T-helper 1 cell treated with Interleukin-12 subunit alpha and Interleukin-12 subunit beta and Interleukin-4 antibody, amounts not matched to agents 30 μg/mL and 1 μg/mL, for 36 hours (primary cell): Measurements from ENCODE around the gene CDC5L.

Source experiments
- H3K27ac Mint-ChIP-seq: one replicate; pipeline ENCODE4 v1.8.0; 2021; ENCODE audit warnings: mild to moderate bottlenecking, mixed read lengths
- H3K27me3 Mint-ChIP-seq: one replicate; pipeline ENCODE4 v1.8.0; 2021; ENCODE audit warnings: low read depth, mixed read lengths
- H3K36me3 Mint-ChIP-seq: one replicate; pipeline ENCODE4 v1.8.0; 2021; ENCODE audit warnings: low read depth, mixed read lengths
- H3K4me1 Mint-ChIP-seq: one replicate; pipeline ENCODE4 v1.8.0; 2021; ENCODE audit warnings: low read depth, mixed read lengths
- H3K4me3 Mint-ChIP-seq: one replicate; pipeline ENCODE4 v1.8.0; 2021; ENCODE audit warnings: mild to moderate bottlenecking, moderate library complexity, mixed read lengths
- H3K9me3 Mint-ChIP-seq: one replicate; pipeline ENCODE4 v1.8.0; 2021; ENCODE audit warnings: mixed read lengths

Gene CDC5L

DNA sequence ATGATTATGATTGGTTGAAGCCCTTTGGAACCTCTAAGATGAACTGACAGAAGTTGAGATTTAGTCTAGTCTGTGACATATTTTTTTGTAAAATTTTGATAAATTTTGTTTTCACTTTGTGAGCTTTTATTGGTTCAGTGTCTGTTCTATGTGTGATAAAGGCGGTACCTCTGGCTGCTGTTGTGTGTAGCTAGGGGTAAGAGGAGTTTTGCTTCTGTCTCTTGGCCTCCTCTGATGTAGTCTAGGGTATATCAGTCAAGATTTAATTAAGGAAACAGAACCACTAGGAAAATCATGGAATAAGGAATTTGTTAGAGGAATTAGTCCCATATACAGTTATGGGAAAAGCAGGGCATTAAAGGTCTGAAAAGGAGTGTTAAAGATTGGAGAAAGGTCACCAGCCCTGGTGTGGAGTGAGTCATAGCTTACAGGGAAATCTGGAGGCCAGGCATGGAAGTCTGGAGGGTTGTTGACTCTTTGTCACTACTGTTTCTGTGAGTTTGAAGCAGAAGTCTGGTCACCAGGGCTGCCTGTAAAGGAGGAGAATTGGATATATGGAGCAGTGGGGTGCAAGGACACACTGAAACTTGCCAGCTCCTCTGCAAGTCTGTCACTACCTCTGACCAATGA lies 28.5 kb downstream of the CDC5L start:
- peaks cover 52% of the 10 kb centered on the region for H3K36me3 Mint-ChIP-seq
- H3K27me3 Mint-ChIP-seq: no peaks in the 10 kb centered on the region
- H3K27ac Mint-ChIP-seq: no peak overlapping the region
- H3K4me3 Mint-ChIP-seq: no peak overlapping the region
- peaks cover 21% of the 10 kb centered on the region for H3K4me1 Mint-ChIP-seq
- H3K9me3 Mint-ChIP-seq: no peaks in the 10 kb centered on the region

DNA sequence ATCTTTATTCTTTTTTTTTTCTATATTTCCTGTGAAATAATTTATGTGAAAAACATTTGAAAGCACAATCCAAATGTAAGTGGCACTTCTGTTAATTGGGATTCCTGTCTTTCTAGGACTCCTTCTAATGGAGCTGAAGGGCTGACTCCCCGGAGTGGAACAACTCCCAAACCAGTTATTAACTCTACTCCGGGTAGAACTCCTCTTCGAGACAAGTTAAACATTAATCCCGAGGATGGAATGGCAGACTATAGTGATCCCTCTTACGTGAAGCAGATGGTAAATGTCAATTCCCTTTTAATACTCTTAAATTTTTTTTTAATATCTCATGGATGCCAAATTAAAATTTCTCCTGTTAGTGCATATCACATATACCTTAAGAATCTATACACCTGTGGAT lies 35.0 kb downstream of the CDC5L start:
- H3K4me1 Mint-ChIP-seq: peaks cover 2% of the 10 kb centered on the region
- peaks cover 45% of the 10 kb centered on the region for H3K36me3 Mint-ChIP-seq

DNA sequence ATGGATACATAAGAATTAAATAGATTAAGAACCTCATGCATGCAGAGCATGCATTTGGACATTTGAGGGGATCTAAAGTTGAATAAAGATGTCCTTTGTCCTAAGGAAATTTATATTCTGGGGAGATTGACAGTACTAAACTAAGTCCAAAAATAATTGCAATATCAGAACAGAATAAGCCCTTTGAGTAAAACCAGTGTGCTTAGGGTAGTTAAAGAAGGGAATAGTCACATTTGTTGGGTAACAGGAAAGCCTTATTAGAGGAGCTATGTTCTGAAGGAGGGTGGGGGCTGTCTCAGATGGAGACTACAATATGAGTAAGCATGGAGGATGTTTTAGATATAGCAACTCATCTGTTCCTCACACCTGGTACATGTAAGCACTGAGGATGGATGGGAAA lies 35.8 kb downstream of the CDC5L start:
- Mint-ChIP-seq H3K4me3 (no peak overlapping the region), H3K36me3 (peaks cover 44% of the 10 kb centered on the region), H3K9me3 (no peaks in the 10 kb centered on the region), H3K4me1 (peaks cover 2% of the 10 kb centered on the region), H3K27ac (no peak overlapping the region), H3K27me3 (no peaks in the 10 kb centered on the region)

More for the DNA sequence above, 35.0 kb downstream of the CDC5L start:
- Mint-ChIP-seq H3K27me3 (no peaks in the 10 kb centered on the region), H3K9me3 (no peaks in the 10 kb centered on the region), H3K4me3 (no peak overlapping the region), H3K27ac (no peak overlapping the region)

DNA sequence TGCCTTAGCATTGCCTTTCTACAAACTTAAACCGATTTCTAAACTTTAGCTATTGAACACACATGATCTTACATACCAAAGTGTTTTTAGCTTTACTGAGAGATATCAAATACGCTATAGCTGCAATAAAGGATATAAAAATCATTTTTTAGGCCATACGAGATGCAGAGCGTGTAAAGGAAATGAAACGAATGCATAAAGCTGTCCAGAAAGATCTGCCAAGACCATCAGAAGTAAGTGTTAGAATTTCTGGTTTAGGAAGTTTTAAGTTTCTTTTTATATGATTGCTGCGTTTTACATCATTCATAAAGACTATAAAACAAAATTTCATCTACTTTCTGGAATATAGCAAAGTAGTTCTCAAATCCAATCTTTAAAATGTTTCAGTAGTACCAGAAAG lies 38.4 kb downstream of the CDC5L start:
- Mint-ChIP-seq H3K36me3 (peaks cover 38% of the 10 kb centered on the region), H3K27me3 (no peaks in the 10 kb centered on the region), H3K27ac (no peak overlapping the region), H3K9me3 (no peaks in the 10 kb centered on the region), H3K4me3 (no peak overlapping the region), H3K4me1 (no peaks in the 10 kb centered on the region)

DNA sequence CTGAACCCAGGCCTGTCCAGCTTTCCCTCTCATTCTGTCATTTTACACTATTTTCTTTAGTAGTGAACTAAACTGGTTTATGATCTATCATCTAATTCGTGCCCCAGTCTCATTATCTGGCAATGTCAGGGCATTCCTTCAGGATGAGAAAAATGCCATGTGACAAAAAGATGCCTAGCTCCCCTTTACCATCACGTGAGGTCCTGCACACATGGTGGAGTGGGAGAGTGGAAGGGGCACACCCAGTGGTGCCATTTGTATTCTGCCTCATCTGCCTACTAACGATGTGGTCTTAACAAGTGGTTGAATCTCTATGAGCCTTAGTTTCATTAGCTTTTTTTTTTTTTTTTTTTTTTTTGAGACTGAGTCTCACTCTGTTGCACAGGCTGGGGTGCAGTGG lies 41.2 kb downstream of the CDC5L start:
- Mint-ChIP-seq H3K9me3 (no peaks in the 10 kb centered on the region), H3K4me1 (no peaks in the 10 kb centered on the region), H3K27me3 (no peaks in the 10 kb centered on the region), H3K36me3 (peaks cover 30% of the 10 kb centered on the region), H3K27ac (no peak overlapping the region), H3K4me3 (no peak overlapping the region)

DNA sequence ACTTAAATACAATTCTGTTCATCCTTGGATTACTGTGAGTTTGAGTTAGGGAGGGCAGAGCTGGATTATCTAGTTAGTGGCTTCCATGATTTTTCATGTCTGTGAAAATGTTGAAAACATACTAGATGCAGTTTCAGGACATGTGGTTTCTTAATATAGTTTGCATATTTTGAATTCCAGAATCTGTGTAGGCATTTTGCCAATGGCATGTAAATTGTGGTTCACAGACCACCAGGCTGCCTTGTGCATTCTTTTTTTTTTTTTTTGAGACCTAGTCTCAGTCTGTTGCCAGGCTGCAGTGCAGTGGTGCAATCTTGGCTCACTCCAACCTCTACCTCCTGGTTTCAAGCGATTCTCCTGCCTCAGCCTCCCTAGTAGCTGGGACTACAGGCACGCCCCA lies 42.8 kb downstream of the CDC5L start:
- H3K27ac Mint-ChIP-seq: no peak overlapping the region
- H3K9me3 Mint-ChIP-seq: no peaks in the 10 kb centered on the region
- H3K4me1 Mint-ChIP-seq: no peaks in the 10 kb centered on the region
- H3K4me3 Mint-ChIP-seq: no peak overlapping the region
- peaks cover 19% of the 10 kb centered on the region for H3K36me3 Mint-ChIP-seq
- no peaks in the 10 kb centered on the region for H3K27me3 Mint-ChIP-seq

DNA sequence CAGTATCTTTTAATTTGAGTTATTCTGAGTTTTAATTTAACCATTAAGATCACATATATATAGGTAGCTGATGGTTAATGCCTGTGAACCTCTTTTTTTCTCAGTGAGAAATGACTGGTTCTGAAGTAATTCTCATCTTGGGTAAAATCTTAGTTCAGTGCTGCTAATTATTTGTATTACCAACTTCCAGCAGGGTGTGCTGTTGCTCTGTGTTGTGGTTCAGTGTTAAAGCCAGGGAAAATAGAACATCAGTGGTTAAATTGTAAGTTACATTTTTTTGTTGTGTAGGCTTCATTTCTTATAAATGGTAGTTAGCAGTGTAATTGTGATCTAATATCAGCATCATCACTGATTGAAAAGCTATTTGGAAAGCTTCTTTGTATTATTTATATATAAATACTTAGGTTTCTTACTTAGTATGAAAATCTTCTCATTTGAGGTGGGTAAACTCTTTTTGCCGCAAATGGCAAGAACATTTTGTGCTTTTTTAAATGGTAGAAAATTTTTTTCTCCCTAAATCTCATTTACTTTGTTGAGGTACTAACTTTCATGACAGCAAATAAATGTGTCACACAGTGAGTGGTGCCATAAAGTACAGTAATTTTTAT lies 43.7 kb downstream of the CDC5L start:
- H3K9me3 Mint-ChIP-seq: no peaks in the 10 kb centered on the region
- H3K36me3 Mint-ChIP-seq: peaks cover 11% of the 10 kb centered on the region
- no peak overlapping the region for H3K27ac Mint-ChIP-seq
- H3K27me3 Mint-ChIP-seq: no peaks in the 10 kb centered on the region
- no peak overlapping the region for H3K4me3 Mint-ChIP-seq
- H3K4me1 Mint-ChIP-seq: no peaks in the 10 kb centered on the region

DNA sequence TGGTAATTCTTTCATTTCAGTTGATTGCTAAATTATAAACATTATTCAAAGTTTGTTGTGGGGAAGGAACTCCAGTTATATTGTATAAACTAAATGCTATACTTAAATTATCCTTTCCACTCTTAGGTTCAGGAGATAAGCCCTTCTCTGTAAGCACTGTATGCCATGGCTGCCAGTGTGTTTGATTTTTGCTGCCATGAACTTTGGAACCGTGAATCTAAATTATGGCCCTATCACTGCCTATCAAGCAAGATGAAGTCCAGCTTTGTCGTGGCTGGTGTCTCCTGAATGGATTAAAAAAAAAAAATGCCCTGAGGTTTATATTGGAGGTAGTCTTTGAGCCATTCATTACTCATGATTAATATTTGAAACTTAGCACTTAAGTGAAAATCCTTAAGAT lies 44.7 kb downstream of the CDC5L start:
- H3K27me3 Mint-ChIP-seq: no peaks in the 10 kb centered on the region
- H3K4me1 Mint-ChIP-seq: peaks cover 2% of the 10 kb centered on the region
- H3K27ac Mint-ChIP-seq: no peak overlapping the region
- H3K4me3 Mint-ChIP-seq: no peak overlapping the region
- H3K9me3 Mint-ChIP-seq: no peaks in the 10 kb centered on the region
- peaks cover 14% of the 10 kb centered on the region for H3K36me3 Mint-ChIP-seq

DNA sequence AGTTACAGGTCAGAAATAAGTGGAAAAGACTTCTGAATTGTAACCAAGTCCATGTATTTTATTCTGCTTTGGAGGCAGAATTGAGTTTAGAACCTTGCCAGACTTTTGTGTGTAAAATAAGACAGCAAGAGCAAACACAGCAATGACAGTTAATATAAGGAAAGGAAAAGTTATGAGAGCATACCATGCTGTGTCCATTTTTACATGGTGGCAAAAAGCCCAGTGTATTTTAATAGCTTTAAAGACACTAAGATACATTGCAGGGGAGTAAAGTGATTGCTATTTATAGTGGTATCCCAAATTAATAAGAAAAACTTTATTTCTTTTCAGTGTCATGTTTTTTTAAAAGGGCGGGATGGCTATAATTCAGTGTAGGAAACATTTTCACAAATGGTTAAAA lies 45.2 kb downstream of the CDC5L start:
- Mint-ChIP-seq H3K4me1 (peaks cover 2% of the 10 kb centered on the region), H3K9me3 (no peaks in the 10 kb centered on the region), H3K27ac (no peak overlapping the region), H3K4me3 (no peak overlapping the region), H3K27me3 (no peaks in the 10 kb centered on the region), H3K36me3 (peaks cover 14% of the 10 kb centered on the region)

DNA sequence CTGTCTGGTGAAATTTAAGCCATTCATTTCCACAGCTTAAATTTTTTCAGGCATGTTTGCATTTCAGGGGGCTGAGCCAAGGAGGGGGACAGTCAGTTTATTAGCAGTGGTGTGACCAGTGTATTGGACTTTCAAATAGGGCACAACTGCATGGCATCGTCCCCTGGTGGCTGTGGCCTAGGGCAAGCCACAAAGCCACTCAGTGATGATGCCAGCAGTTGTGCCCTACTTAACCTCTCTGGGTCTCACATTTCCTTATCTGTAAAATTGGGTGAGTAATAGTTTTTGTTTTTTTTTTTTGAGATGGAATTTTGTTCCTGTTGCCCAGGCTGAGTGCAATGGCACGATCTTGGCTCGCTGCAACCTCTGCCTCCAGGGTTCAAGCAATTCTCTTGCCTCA lies 48.0 kb downstream of the CDC5L start:
- peaks cover 2% of the 10 kb centered on the region for H3K4me1 Mint-ChIP-seq
- H3K36me3 Mint-ChIP-seq: peaks cover 18% of the 10 kb centered on the region
- no peak overlapping the region for H3K4me3 Mint-ChIP-seq
- no peaks in the 10 kb centered on the region for H3K9me3 Mint-ChIP-seq
- no peaks in the 10 kb centered on the region for H3K27me3 Mint-ChIP-seq
- H3K27ac Mint-ChIP-seq: no peak overlapping the region

DNA sequence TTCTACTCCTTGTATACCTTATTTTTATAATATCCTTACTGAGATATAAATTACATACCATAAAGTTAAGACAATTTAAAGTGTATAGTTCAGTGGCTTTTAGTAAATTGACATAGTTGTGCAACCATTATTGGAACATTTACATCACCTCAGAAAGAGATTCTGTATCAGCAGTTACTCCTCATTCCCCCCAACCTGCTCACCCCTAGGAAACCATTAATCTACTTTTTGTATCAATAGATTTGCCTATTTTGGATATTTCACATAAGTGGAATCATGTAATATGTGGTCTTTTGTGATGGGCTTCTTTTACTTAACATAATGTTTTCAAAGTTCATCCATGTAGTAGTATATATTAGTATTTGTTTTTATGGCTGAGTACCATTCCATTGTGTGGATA lies 51.3 kb downstream of the CDC5L start:
- Mint-ChIP-seq H3K27ac (no peak overlapping the region), H3K27me3 (no peaks in the 10 kb centered on the region), H3K4me3 (no peak overlapping the region), H3K36me3 (peaks cover 38% of the 10 kb centered on the region), H3K4me1 (peaks cover 4% of the 10 kb centered on the region), H3K9me3 (peaks cover 26% of the 10 kb centered on the region)

DNA sequence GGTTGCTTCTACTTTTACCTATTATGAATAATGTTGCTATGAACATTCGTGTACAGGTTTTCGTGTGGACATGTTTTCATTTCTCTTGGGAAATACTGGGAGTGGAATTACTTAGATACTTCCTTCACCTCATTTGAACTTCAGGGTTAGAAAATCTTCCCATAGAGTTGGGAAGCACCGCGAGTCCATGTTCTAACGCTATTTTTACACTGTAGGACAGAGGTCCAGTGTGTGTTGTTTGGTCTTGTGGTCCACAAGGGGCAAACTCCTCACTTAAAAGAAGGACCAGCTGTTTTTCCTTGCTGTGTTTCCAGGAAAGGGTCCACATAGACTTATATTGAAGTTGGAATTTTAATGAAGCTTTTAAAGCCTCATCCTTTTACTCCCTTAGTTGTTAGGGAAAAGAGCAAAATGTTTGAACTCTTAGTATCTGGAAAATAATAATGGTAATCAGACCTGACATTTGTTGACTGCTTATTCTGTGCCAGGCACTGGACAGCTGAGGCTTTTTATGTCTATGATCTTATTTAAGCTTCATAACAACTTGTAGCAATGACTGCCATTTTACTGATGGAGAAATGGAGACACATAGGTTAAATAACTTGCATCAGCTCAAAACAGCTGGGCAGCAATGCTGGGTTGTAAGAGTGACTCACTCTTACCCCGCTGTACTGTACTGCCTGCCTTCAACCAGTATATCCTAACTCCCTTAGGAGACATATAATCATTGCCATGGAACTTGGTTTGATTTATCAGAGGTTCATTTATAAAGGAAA lies 52.0 kb downstream of the CDC5L start:
- Mint-ChIP-seq H3K4me3 (no peak overlapping the region), H3K27ac (no peak overlapping the region), H3K36me3 (peaks cover 43% of the 10 kb centered on the region), H3K9me3 (peaks cover 27% of the 10 kb centered on the region), H3K27me3 (no peaks in the 10 kb centered on the region), H3K4me1 (peaks cover 4% of the 10 kb centered on the region)

DNA sequence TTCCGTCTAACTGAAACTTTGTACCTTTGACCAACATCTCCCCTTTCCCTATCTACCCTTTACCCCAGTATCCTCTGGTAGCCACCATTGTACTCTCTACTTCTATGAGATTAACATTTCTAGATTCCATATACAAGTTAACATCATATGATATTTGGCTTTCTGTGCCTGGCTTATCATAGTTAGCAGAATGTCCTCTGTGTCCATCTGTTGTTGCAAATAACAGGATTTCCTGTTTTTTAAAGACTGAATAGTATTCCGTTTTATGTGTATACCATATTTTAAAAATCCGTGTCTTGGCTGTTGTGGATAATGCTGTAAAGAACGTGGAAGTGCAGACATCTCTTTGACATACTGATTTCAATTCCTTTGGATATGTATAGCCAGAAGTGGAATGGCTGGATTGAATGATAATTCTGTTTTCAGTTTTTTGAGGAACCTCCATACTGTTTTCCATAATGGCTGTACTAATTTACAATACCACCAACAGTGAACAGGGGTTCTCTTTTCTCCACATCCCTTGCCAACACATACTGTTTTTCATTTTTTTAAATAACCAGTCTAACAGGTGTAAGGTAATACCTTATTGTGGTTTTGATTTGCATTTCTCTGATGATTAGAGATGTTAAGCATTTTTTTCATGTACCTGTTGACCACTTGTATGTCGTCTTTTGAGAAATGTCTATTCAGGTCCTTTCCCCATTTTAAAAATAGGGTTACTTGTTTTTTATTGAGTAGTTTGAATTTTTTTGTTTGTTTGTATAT lies 53.8 kb downstream of the CDC5L start:
- peaks cover 4% of the 10 kb centered on the region for H3K4me1 Mint-ChIP-seq
- H3K4me3 Mint-ChIP-seq: no peak overlapping the region
- no peak overlapping the region for H3K27ac Mint-ChIP-seq
- H3K36me3 Mint-ChIP-seq: peaks cover 54% of the 10 kb centered on the region
- no peaks in the 10 kb centered on the region for H3K27me3 Mint-ChIP-seq
- H3K9me3 Mint-ChIP-seq: peaks cover 27% of the 10 kb centered on the region

DNA sequence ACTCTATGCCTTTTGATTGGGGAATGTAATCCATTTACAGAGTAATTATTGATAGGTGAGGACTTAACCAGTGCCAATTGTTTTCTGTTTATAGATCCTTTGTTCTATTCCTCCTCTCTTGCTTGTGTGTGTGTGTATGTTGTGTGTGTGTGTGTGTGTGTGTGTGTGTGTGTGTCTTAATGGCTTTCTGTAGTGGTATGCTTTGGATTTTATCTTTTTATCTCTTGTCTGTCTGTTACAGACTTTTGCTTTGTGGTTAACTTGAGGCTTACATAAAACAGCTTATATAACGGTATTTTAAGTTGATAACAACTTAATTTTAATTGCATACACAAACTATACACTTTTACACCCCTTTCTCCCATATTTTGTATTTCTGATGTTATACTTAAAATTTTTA lies 54.7 kb downstream of the CDC5L start:
- Mint-ChIP-seq H3K27me3 (no peaks in the 10 kb centered on the region), H3K4me3 (no peak overlapping the region), H3K36me3 (peaks cover 51% of the 10 kb centered on the region), H3K27ac (no peak overlapping the region), H3K9me3 (peaks cover 27% of the 10 kb centered on the region), H3K4me1 (peaks cover 2% of the 10 kb centered on the region)
